H1 (cell line): ENCODE measurements around the gene UBR1. TPM values are rescaled to one million over a fixed set of nuclear protein-coding genes. Genes with fewer than 3 reads are reported as not detected.

Experiments
- CTCF ChIA-PET: fragments of 300-600 bp; sonication (Branson Sonifier 250); formaldehyde crosslinking; loops from one replicate; lab custom pipeline; 2021; ENCODE audit not compliant: partially characterized antibody; lab: Charles Lee
- POLR2A ChIA-PET: fragments of 300-600 bp; sonication (Branson Sonifier 250); formaldehyde crosslinking; loops from one replicate; lab custom pipeline; 2021; ENCODE audit warnings: inconsistent platforms; ENCODE audit not compliant: partially characterized antibody; lab: Charles Lee
- DNase-seq, 2 experiments: peaks; one replicate each; pipeline versions ENCODE4 v3.0.0 to v3.0.0-alpha.2; 2010 to 2022; ENCODE audit warnings: low spot score in 2 of 2, low read depth in 1 of 2, mixed read lengths in 1 of 2
- FAIRE-seq: peaks from 2 replicates; lab custom pipeline; 2011; peaks lifted over from hg19 to GRCh38; lab: Jason Lieb, UNC
- H2AFZ ChIP-seq: 2 replicates; pipeline ENCODE4 v1.8.1; 2012; ENCODE audit warnings: low read length, inconsistent platforms
- H2AK5ac ChIP-seq: 2 replicates; pipeline ENCODE4 v1.6.1; 2013; ENCODE audit warnings: low read depth, low read length
- H2BK120ac ChIP-seq: replicated peaks from 2 replicates; pipeline ENCODE3; 2013; ENCODE audit warnings: low read depth, low read length, inconsistent platforms
- H2BK12ac ChIP-seq: 2 replicates; pipeline ENCODE4 v1.6.1; 2013; ENCODE audit warnings: low read depth, low read length
- H2BK15ac ChIP-seq: 2 replicates; pipeline ENCODE4 v1.6.1; 2013; ENCODE audit warnings: low read length
- H2BK20ac ChIP-seq: 2 replicates; pipeline ENCODE4 v1.6.1; 2013; ENCODE audit warnings: low read length
- H2BK5ac ChIP-seq: 2 replicates; pipeline ENCODE4 v1.6.1; 2013; ENCODE audit warnings: low read depth, low read length
- H3K14ac ChIP-seq: 2 replicates; pipeline ENCODE4 v1.6.1; 2013; ENCODE audit warnings: inconsistent platforms; ENCODE audit not compliant: insufficient read length
- H3K18ac ChIP-seq: 2 replicates; pipeline ENCODE4 v1.6.1; 2013; ENCODE audit warnings: low read length; ENCODE audit errors: extremely low read depth
- H3K23ac ChIP-seq: 2 replicates; pipeline ENCODE4 v1.6.1; 2013; ENCODE audit warnings: inconsistent platforms; ENCODE audit not compliant: insufficient read length
- H3K23me2 ChIP-seq: 2 replicates; pipeline ENCODE4 v1.6.1; 2013; ENCODE audit warnings: low read depth, low read length
- H3K27ac ChIP-seq: 2 replicates; pipeline ENCODE4 v1.6.1; 2011; ENCODE audit warnings: low read depth, low read length, inconsistent platforms
- H3K27me3 ChIP-seq, 4 experiments: replicated peaks in 1 of 4; 1 replicate in 1 of 4; 2 replicates in 3 of 4; pipeline versions ENCODE4 v1.6.1 to v1.8.1; 2011 to 2013; ENCODE audit warnings: low read length in 3 of 4, mild to moderate bottlenecking in 3 of 4, inconsistent platforms in 2 of 4, mixed read lengths in 2 of 4, moderate library complexity in 1 of 4; ENCODE audit not compliant: control insufficient read depth in 3 of 4, insufficient read depth in 3 of 4; ENCODE audit errors: extremely low read depth in 1 of 4
- H3K36me3 ChIP-seq, 4 experiments: 2 replicates each; pipeline versions ENCODE4 v1.6.1 to v1.8.1; 2011 to 2013; ENCODE audit warnings: mild to moderate bottlenecking in 4 of 4, low read length in 3 of 4, moderate library complexity in 2 of 4, control low read depth in 1 of 4, inconsistent platforms in 1 of 4; ENCODE audit not compliant: insufficient read depth in 4 of 4, control insufficient read depth in 2 of 4
- H3K4ac ChIP-seq: replicated peaks from 2 replicates; pipeline ENCODE3; 2013; ENCODE audit warnings: low read length, low read depth, mixed read lengths, inconsistent platforms; ENCODE audit not compliant: insufficient read length
- H3K4me1 ChIP-seq, 4 experiments: replicated peaks in 1 of 4; 1 replicate in 1 of 4; 2 replicates in 3 of 4; pipeline versions ENCODE4 v1.6.1 to v1.8.1; 2011 to 2013; ENCODE audit warnings: low read length in 3 of 4, inconsistent platforms in 2 of 4, mixed read lengths in 1 of 4; ENCODE audit not compliant: insufficient read depth in 4 of 4, control insufficient read depth in 3 of 4
- H3K4me2 ChIP-seq, 2 experiments: 2 replicates each; pipeline versions ENCODE4 v1.6.1 to v1.8.1; 2011 to 2013; ENCODE audit warnings: low read depth in 2 of 2, low read length in 2 of 2, control low read depth in 1 of 2, inconsistent platforms in 1 of 2, mild to moderate bottlenecking in 1 of 2; ENCODE audit not compliant: insufficient read depth in 1 of 2
- H3K4me3 ChIP-seq, 4 experiments: fragments of 200-600, 300-600 bp in 1 of 4; sonication (generic), shearing (Covaris generic), sonication (Bioruptor Twin) in 1 of 4; 2 replicates each; pipeline versions ENCODE4 v1.5.1 to v1.8.1; 2011 to 2016; ENCODE audit warnings: low read length in 4 of 4, low read depth in 3 of 4, control low read depth in 2 of 4, inconsistent platforms in 2 of 4, mild to moderate bottlenecking in 2 of 4, mixed read lengths in 1 of 4, moderate library complexity in 1 of 4; ENCODE audit not compliant: insufficient read depth in 2 of 4; ENCODE audit errors: extremely low read depth in 1 of 4
- H3K56ac ChIP-seq: replicated peaks from 2 replicates; pipeline ENCODE3; 2013; ENCODE audit warnings: low read depth, mild to moderate bottlenecking, mixed read lengths, low read length, inconsistent platforms; ENCODE audit not compliant: insufficient read length
- H3K79me1 ChIP-seq: 2 replicates; pipeline ENCODE4 v1.6.1; 2013; ENCODE audit warnings: low read depth, low read length, control low read depth
- H3K79me2 ChIP-seq, 2 experiments: 2 replicates each; pipeline versions ENCODE4 v1.6.1 to v1.8.1; 2012 to 2013; ENCODE audit warnings: low read length in 2 of 2, mild to moderate bottlenecking in 2 of 2, inconsistent platforms in 1 of 2; ENCODE audit not compliant: insufficient read depth in 2 of 2, control insufficient read depth in 1 of 2
- H3K9ac ChIP-seq, 4 experiments: replicated peaks in 1 of 4; 1 replicate in 1 of 4; 2 replicates in 3 of 4; pipeline versions ENCODE4 v1.6.1 to v1.8.1; 2011 to 2013; ENCODE audit warnings: low read depth in 3 of 4, low read length in 3 of 4, control low read depth in 2 of 4, mild to moderate bottlenecking in 2 of 4, moderate library complexity in 2 of 4, inconsistent platforms in 1 of 4; ENCODE audit errors: extremely low read depth in 1 of 4
- H3K9me3 ChIP-seq, 2 experiments: 2 replicates each; pipeline versions ENCODE4 v1.6.1 to v1.8.1; 2012 to 2013; ENCODE audit warnings: mild to moderate bottlenecking in 2 of 2, moderate library complexity in 2 of 2, control low read depth in 1 of 2, inconsistent platforms in 1 of 2, low read depth in 1 of 2, low read length in 1 of 2, mixed read lengths in 1 of 2; ENCODE audit not compliant: insufficient read depth in 2 of 2
- H4K20me1 ChIP-seq, 2 experiments: replicated peaks in 1 of 2; 2 replicates each; pipeline versions ENCODE3 to v1.8.1; 2011 to 2013; ENCODE audit warnings: inconsistent platforms in 2 of 2, low read length in 2 of 2, mild to moderate bottlenecking in 1 of 2; ENCODE audit not compliant: insufficient read depth in 2 of 2, control insufficient read depth in 1 of 2
- H4K5ac ChIP-seq: 2 replicates; pipeline ENCODE4 v1.6.1; 2013; ENCODE audit warnings: low read length, low read depth, mixed read lengths, inconsistent platforms; ENCODE audit not compliant: insufficient read length
- H4K8ac ChIP-seq: 2 replicates; pipeline ENCODE4 v1.8.0; 2013; ENCODE audit warnings: mild to moderate bottlenecking, moderate library complexity, low read length, inconsistent platforms; ENCODE audit not compliant: insufficient read depth; ENCODE audit errors: extremely low read depth
- H4K91ac ChIP-seq: replicated peaks from 2 replicates; pipeline ENCODE3; 2013; ENCODE audit warnings: low read length, mixed read lengths, inconsistent platforms; ENCODE audit not compliant: insufficient read length
- RNF2 ChIP-seq: fragments of 200-900, 300-1000 bp; sonication (generic); IDR thresholded peaks from 2 replicates; pipeline ENCODE4 v1.7.1; 2016; ENCODE audit warnings: borderline replicate concordance, low read depth, mild to moderate bottlenecking, antibody characterized with exemption, low read length; ENCODE audit not compliant: poor library complexity, severe bottlenecking; ENCODE audit errors: missing control alignments
- TBP ChIP-seq: IDR thresholded peaks from 2 replicates; pipeline ENCODE4 v1.6.1; 2011; ENCODE audit warnings: low read depth, low read length, improper control_type of control experiment
- WGBS, 2 experiments: shearing (Covaris generic) in 1 of 2; methylation state at CpG; one replicate each; pipeline versions ENCODE4 v1.1.6 to v1.1.7; 2013 to 2015; ENCODE audit warnings: low lambda C conversion rate in 2 of 2, mixed read lengths in 2 of 2, inconsistent platforms in 1 of 2, low coverage in 1 of 2, missing lambda C conversion rate in 1 of 2; ENCODE audit not compliant: insufficient replicate concordance in 2 of 2, insufficient coverage in 1 of 2, insufficient read length in 1 of 2; ENCODE audit errors: extremely low coverage in 1 of 2, missing lambda C conversion rate in 1 of 2; 5-methylcytosine and 5-hydroxymethylcytosine counted together
- polyA plus RNA-seq, 7 experiments: library from polyadenylated mRNA; depleted of rRNA in 3 of 7; stranded (reverse) in 5 of 7; unstranded in 2 of 7; fragments of >200 nt in 5 of 7; fragments of 200-250 nt in 2 of 7; gene quantifications; 1 replicate in 5 of 7; 2 replicates in 1 of 7; 4 replicates in 1 of 7; pipeline versions ENCODE4 v1.2.1 to v1.2.3, GENCODE V29; 2011 to 2013; ENCODE audit warnings: missing spikeins in 2 of 7, mixed read lengths in 2 of 7
- total RNA-seq: library from RNA; stranded (reverse); fragmentation: NEBNext Ultra II Directional; extraction: Animal tissue kit (Norgen Biotek cat#: 25700); gene quantifications from 2 replicates; pipeline ENCODE4 v1.2.1, GENCODE V29; 2021

The UBR1 gene
- total and polyA plus RNA-seq, 2 of the 8 experiments (the other 6 are each of a cell fraction or from before 2014, with no cell fraction given): 3.7 to 18.7 TPM

GRCh38 chr15:43095708-43096347 lies 10.0 kb downstream of the UBR1 start:
- Histone ChIP-seq H3K18ac (no peak overlapping the region), H4K20me1 (no peaks in the 10 kb centered on the region), H3K4me3 (no peak overlapping the region), H2BK12ac (no peak overlapping the region), H2BK5ac (no peak overlapping the region), H2AK5ac (no peak overlapping the region), H3K79me2 (peaks cover 0 to 31% of the 10 kb centered on the region in 2 experiments; a peak in 2 of 4 replicates), H3K27me3 (no peaks in the 10 kb centered on the region), H3K23me2 (no peaks in the 10 kb centered on the region; the same call in 1 of the 2 replicates), H3K56ac (no peak overlapping the region), H3K9me3 (no peaks in the 10 kb centered on the region), H3K36me3 (peaks cover 0 to 6% (median 1%) of the 10 kb centered on the region in 4 experiments; a peak in 2 of 8 replicates), H2AFZ (no peak overlapping the region), H4K8ac (no peak overlapping the region), H2BK120ac (no peak overlapping the region), H3K14ac (no peak overlapping the region), H4K91ac (no peak overlapping the region), H3K9ac (no peak overlapping the region), H3K4me1 (0 out of 7 replicates have a peak, but pooled peaks cover 0 to 2% (median 0%) of the 10 kb centered on the region in 4 experiments), H3K4ac (no peak overlapping the region), H3K4me2 (no peak overlapping the region), H3K23ac (no peak overlapping the region), H3K79me1 (no peaks in the 10 kb centered on the region), H2BK15ac (no peak overlapping the region), H4K5ac (no peak overlapping the region), H3K27ac (no peak overlapping the region), H2BK20ac (no peak overlapping the region)
- 97% methylated on average over 8 of the region's 8 CpGs; no CpG with 5 or more reads in 1 of the 2 experiments for WGBS, 2 experiments
- DNase-seq (no peak), FAIRE-seq (no peak)
- CTCF ChIA-PET: interaction anchor here (0.6 to 1.7 kb wide), 3 partner anchors 108 to 189 kb away, joined by 3 to 5 read pairs (median 3); no protein-coding TSS in a partner anchor
- POLR2A ChIA-PET: no interaction called here
- TF ChIP-seq TBP (no peak), RNF2 (no peak)
